HEK293T (cell line): ENCODE results near the gene CEP89.

Source experiments
- CTCF ChIA-PET: fragments of 350-600 bp; formaldehyde crosslinking; extraction: SDS; loops from one replicate; lab custom pipeline; 2021; ENCODE audit warnings: antibody characterized with exemption, inconsistent platforms; lab: Yijun Ruan, JAX
- POLR2A ChIA-PET: fragments of 350-600 bp; formaldehyde crosslinking; extraction: SDS; loops from one replicate; lab custom pipeline; 2020; ENCODE audit warnings: antibody characterized with exemption, inconsistent platforms; lab: Yijun Ruan, JAX
- DNase-seq: peaks from one replicate; pipeline ENCODE4 v3.0.0; 2012; ENCODE audit warnings: mixed read lengths; ENCODE audit errors: extremely low spot score
- ARNT ChIP-seq: fragments of 450-650 bp; IDR thresholded peaks from 2 replicates; pipeline ENCODE4 v1.6.1; 2017; ENCODE audit warnings: mild to moderate bottlenecking
- BHLHE40 ChIP-seq: fragments of 450-650 bp; IDR thresholded peaks from 2 replicates; pipeline ENCODE4 v1.6.1; 2016; ENCODE audit warnings: mild to moderate bottlenecking, moderate library complexity, borderline replicate concordance
- CTBP1 ChIP-seq: fragments of 450-650 bp; IDR thresholded peaks from 2 replicates; pipeline ENCODE4 v1.6.1; 2016; ENCODE audit warnings: borderline replicate concordance
- ELF4 ChIP-seq: fragments of 450-650 bp; IDR thresholded peaks from 2 replicates; pipeline ENCODE4 v1.6.1; 2017; ENCODE audit warnings: antibody characterized with exemption
- FOXA1 ChIP-seq: fragments of 450-650 bp; IDR thresholded peaks from 2 replicates; pipeline ENCODE4 v1.6.1; 2016; ENCODE audit warnings: mild to moderate bottlenecking
- FOXK2 ChIP-seq: fragments of 450-650 bp; IDR thresholded peaks from 2 replicates; pipeline ENCODE4 v1.6.1; 2016; ENCODE audit warnings: mild to moderate bottlenecking
- FOXM1 ChIP-seq: fragments of 450-650 bp; IDR thresholded peaks from 2 replicates; pipeline ENCODE4 v1.6.1; 2017; ENCODE audit warnings: mild to moderate bottlenecking, borderline replicate concordance
- HDGF ChIP-seq: fragments of 450-650 bp; IDR thresholded peaks from 2 replicates; pipeline ENCODE4 v1.6.1; 2017; ENCODE audit warnings: antibody characterized with exemption, borderline replicate concordance
- L3MBTL2 ChIP-seq: fragments of 450-650 bp; conservative IDR thresholded peaks from 2 replicates; pipeline ENCODE4 v1.6.1; 2016; ENCODE audit warnings: mild to moderate bottlenecking
- LEF1 ChIP-seq: fragments of 450-650 bp; IDR thresholded peaks from 2 replicates; pipeline ENCODE4 v1.6.1; 2017; ENCODE audit warnings: mild to moderate bottlenecking, borderline replicate concordance
- NFRKB ChIP-seq: fragments of 450-650 bp; IDR thresholded peaks from 2 replicates; pipeline ENCODE4 v1.6.1; 2016; ENCODE audit warnings: mild to moderate bottlenecking, moderate library complexity
- PKNOX1 ChIP-seq: fragments of 450-650 bp; IDR thresholded peaks from 2 replicates; pipeline ENCODE4 v1.6.1; 2016
- SP1 ChIP-seq: fragments of 450-650 bp; IDR thresholded peaks from 2 replicates; pipeline ENCODE4 v1.6.1; 2017
- SUZ12 ChIP-seq: fragments of 450-650 bp; IDR thresholded peaks from 2 replicates; pipeline ENCODE4 v1.6.1; 2016; ENCODE audit warnings: mild to moderate bottlenecking
- TARDBP ChIP-seq: fragments of 450-650 bp; IDR thresholded peaks from 2 replicates; pipeline ENCODE4 v1.6.1; 2016
- ZNF384 ChIP-seq: fragments of 450-650 bp; IDR thresholded peaks from 2 replicates; pipeline ENCODE4 v1.6.1; 2016

Gene CEP89

DNA sequence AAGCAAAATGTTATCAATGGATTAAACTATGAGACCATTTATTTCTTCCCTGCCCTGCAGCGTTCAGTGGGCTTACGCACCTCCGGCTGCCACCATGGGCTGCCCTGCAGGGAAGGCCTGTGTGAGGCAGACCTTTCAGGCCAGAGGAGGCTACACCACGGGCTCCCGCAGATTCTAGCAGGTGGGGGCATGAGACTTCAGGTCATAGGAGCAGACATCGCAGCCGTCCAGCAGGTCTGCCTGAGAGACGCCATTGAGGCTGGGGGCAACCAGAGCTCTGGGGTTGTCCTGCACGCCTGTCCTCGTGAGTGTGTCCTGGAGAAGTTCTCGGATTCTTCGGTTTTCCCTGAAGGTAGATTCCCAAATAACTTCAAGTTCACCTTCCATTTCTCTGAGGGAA, 92.8 kb downstream of the CEP89 start:
- POLR2A ChIA-PET = interaction anchor here (1.2 kb wide), 1 partner anchor 12 kb away, joined by 3 read pairs; no protein-coding TSS in a partner anchor
- CTCF ChIA-PET = no interaction called here
- TF ChIP-seq CTBP1 (no peak), BHLHE40 (no peak)
- no peak for DNase-seq

DNA sequence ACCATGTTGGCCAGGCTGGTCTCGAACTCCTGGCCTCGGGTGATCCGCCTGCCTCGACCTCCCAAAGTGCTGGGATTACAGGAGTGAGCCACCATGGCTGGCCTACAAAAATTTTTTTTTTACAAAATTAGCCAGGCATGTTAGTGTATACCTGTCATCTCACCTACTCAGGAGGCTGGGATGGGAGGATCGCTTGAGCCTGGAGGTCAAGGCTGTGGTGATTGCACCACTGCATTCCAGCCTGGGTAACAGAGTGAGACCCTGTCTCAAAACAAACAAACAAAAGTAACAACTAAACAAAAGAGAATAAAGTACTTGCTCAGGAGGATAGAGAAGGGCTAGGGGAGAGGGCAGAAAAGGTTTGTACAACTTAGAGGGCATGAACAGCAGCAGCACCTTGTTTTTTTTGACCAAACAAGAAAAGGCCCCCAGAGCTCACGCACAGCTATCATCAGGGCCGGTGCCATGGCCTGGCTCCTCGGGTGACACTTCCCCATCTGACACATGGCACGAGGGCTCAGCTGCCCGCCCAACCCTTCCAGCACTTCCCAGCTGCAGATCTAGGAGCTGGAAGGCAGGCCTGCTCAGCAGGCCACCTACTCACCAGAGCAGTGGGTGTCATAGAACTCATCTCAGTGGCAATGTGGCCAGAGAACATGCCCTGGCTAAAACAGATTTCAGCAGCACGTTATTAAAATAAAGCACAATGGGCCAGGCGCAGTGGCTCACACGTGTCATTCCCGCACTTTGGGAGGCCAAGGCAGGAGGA, 93.6 kb downstream of the CEP89 start:
- DNase-seq = no peak
- TF ChIP-seq HDGF (no peak), FOXM1 (no peak), ARNT (no peak), SP1 (no peak), L3MBTL2 (no peak), NFRKB (no peak), PKNOX1 (no peak), FOXK2 (no peak), ELF4 (no peak), LEF1 (no peak), SUZ12 (no peak), TARDBP (no peak), ZNF384 (no peak), BHLHE40 (no peak), CTBP1 (no peak), FOXA1 (no peak)
- ChIA-PET CTCF (no interaction called here), POLR2A (interaction anchor here (1.2 kb wide), 1 partner anchor 11 kb away, joined by 3 read pairs; no protein-coding TSS in a partner anchor)

GRCh38 chr19:32877323-32877912, 94.3 kb downstream of the CEP89 start:
- ChIA-PET CTCF (no interaction called here), POLR2A (no interaction called here)
- DNase-seq = no peak
- TF ChIP-seq SUZ12 = no peak
- TF ChIP-seq ZNF384 = no peak
- TF ChIP-seq L3MBTL2 = no peak
- no peak for TF ChIP-seq BHLHE40
- no peak for TF ChIP-seq FOXK2
- no peak for TF ChIP-seq ELF4
- TF ChIP-seq ARNT = no peak
- no peak for TF ChIP-seq HDGF
- TF ChIP-seq SP1 = no peak

GRCh38 chr19:32876919-32877285, 94.9 kb downstream of the CEP89 start:
- CTCF ChIA-PET = no interaction called here
- no peak for TF ChIP-seq ELF4
- TF ChIP-seq PKNOX1 = peak; percentile 67
- no peak for DNase-seq
- POLR2A ChIA-PET = no interaction called here

GRCh38 chr19:32876236-32876918, 95.4 kb downstream of the CEP89 start:
- ChIA-PET POLR2A (no interaction called here), CTCF (no interaction called here)
- no peak for DNase-seq
- TF ChIP-seq FOXA1 = no peak
- TF ChIP-seq SUZ12 = no peak
- no peak for TF ChIP-seq NFRKB
- TF ChIP-seq ELF4 = no peak
- no peak for TF ChIP-seq CTBP1
- TF ChIP-seq PKNOX1 = no peak
- TF ChIP-seq TARDBP = no peak
- TF ChIP-seq HDGF = no peak
- no peak for TF ChIP-seq ARNT
- TF ChIP-seq SP1 = no peak
- TF ChIP-seq FOXK2 = no peak
- no peak for TF ChIP-seq ZNF384
- no peak for TF ChIP-seq L3MBTL2

DNA sequence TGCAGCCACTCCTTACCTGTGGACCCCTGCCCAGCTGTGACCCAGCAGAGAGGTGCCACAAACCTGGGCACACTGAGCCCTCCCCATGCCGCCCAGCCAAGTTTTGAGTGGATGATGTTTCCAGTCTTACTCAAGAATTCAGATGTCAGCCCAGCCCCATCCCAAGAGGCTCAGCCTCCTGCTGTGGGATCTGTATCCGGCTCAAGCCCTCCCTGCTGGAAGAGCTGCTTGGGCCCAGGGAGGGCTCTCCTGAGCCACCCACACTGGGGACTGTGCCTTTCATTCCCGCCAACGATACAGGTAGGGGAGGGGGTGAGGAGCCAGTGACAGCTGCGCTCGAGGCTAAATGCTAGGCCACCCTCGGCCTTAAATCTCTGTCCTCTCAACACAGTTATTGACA, 96.3 kb downstream of the CEP89 start:
- CTCF ChIA-PET = no interaction called here
- no peak for TF ChIP-seq BHLHE40
- TF ChIP-seq LEF1 = no peak
- TF ChIP-seq SUZ12 = no peak
- no peak for TF ChIP-seq FOXK2
- TF ChIP-seq FOXA1 = no peak
- TF ChIP-seq PKNOX1 = no peak
- TF ChIP-seq HDGF = no peak
- TF ChIP-seq ZNF384 = no peak
- TF ChIP-seq NFRKB = no peak
- no peak for TF ChIP-seq SP1
- POLR2A ChIA-PET = no interaction called here
- no peak for DNase-seq
